ENCODE data around the gene WDR93. TPM values are rescaled to one million over a fixed set of nuclear protein-coding genes. Genes with fewer than 3 reads are reported as not detected.

WDR93 gene
- polyA plus RNA-seq, 2 of the 4 experiments (the other 2 are of a cell fraction) = 0.10 to 0.26 TPM

GRCh38 chr15:89666858-89667705 is 23.5 kb upstream of the WDR93 start:
- no peak for DNase-seq (ENCODE audit: low read depth in 1 of 2, low spot score in 1 of 2)
- WGBS (ENCODE audit: missing lambda C conversion rate) = 84% methylated on average over 10 of the region's 13 CpGs
- CTCF ChIA-PET = interaction anchor here (1.1 to 9.4 kb wide), 5 partner anchors 10 to 225 kb away, joined by 3 to 79 read pairs (median 3); partner anchors contain the start of gene PLIN1
- FAIRE-seq = no peak
- POLR2A ChIA-PET = no interaction called here
- no peak overlapping the region for H3K4me3 ChIP-seq
- no peak overlapping the region for H3K4me2 ChIP-seq
- H3K4me1 ChIP-seq = peaks cover 8% of the 10 kb centered on the region; the same call in 1 of the 3 replicates
- H3K27ac ChIP-seq = no peak overlapping the region
- no peak for TF ChIP-seq RARB (CRISPR knock-in tag; IDR thresholded peaks at IDR 0.05)
- TF ChIP-seq MAFK (IDR thresholded peaks at IDR 0.05; ENCODE audit: partially characterized antibody) = no peak
- TF ChIP-seq SREBF2 (IDR thresholded peaks at IDR 0.05) = no peak
- TF ChIP-seq MAX (IDR thresholded peaks at IDR 0.05) = no peak
- no peak for TF ChIP-seq FOSB (CRISPR knock-in tag; IDR thresholded peaks at IDR 0.05)
- no peak for TF ChIP-seq JUN (IDR thresholded peaks at IDR 0.05)
- TF ChIP-seq MYC (IDR thresholded peaks at IDR 0.05; ENCODE audit: borderline replicate concordance, low read length) = no peak
- no peak for TF ChIP-seq HDAC2 (IDR thresholded peaks at IDR 0.05)
- no peak for TF ChIP-seq ZNF302 (CRISPR knock-in tag; IDR thresholded peaks at IDR 0.05)
- no peak for TF ChIP-seq POLR2AphosphoS2 (conservative IDR thresholded peaks at IDR 0.05; ENCODE audit: low read length)
- no peak for TF ChIP-seq CHD4 (IDR thresholded peaks at IDR 0.05; ENCODE audit: borderline replicate concordance)
- TF ChIP-seq ELK1 (IDR thresholded peaks at IDR 0.05; ENCODE audit: low read depth, low read length) = no peak
- no peak for TF ChIP-seq ZFP36 (IDR thresholded peaks at IDR 0.05; ENCODE audit: borderline replicate concordance, partially characterized antibody)
- no peak for TF ChIP-seq ZSCAN20 (CRISPR knock-in tag; IDR thresholded peaks at IDR 0.05)
- TF ChIP-seq ZC3H11A (IDR thresholded peaks at IDR 0.05) = no peak
- no peak for TF ChIP-seq EHF (CRISPR knock-in tag; IDR thresholded peaks at IDR 0.05)
- ATAC-seq = peak; percentile 5 to 10; a peak in 3 of 6 replicates
- no peaks in the 10 kb centered on the region for H3K9me3 ChIP-seq

GRCh38 chr15:89667706-89667960 is 23.0 kb upstream of the WDR93 start:
- ChIA-PET CTCF (interaction anchor here (0.8 to 9.4 kb wide), 6 partner anchors 11 to 225 kb away, joined by 3 to 79 read pairs (median 3); partner anchors contain the start of genes MESP1 and PLIN1), POLR2A (no interaction called here)
- ATAC-seq = no peak
- Histone ChIP-seq H3K4me2 (no peak overlapping the region), H3K9me3 (no peaks in the 10 kb centered on the region), H3K4me1 (peaks cover 8% of the 10 kb centered on the region; the same call in 1 of the 3 replicates), H3K27ac (no peak overlapping the region), H3K4me3 (no peak overlapping the region)
- no peak for DNase-seq (ENCODE audit: low read depth in 1 of 2, low spot score in 1 of 2)
- WGBS (ENCODE audit: missing lambda C conversion rate) = 90% methylated on average over 7 of the region's 7 CpGs
- no peak for FAIRE-seq
- TF ChIP-seq RAD21 (conservative IDR thresholded peaks at IDR 0.05 in 1 of 2, IDR thresholded peaks at IDR 0.05 in 1 of 2) (no peak), REST (IDR thresholded peaks at IDR 0.05) (no peak), KDM1A (IDR thresholded peaks at IDR 0.05; ENCODE audit: low read depth) (no peak), NR3C1 (IDR thresholded peaks at IDR 0.05) (no peak), CTCF (IDR thresholded peaks at IDR 0.05) (no peak), CBX8 (IDR thresholded peaks at IDR 0.05) (no peak), RFX5 (IDR thresholded peaks at IDR 0.05) (no peak), HOXB5 (CRISPR knock-in tag; IDR thresholded peaks at IDR 0.05) (no peak), ATOH8 (CRISPR knock-in tag; IDR thresholded peaks at IDR 0.05; ENCODE audit: low read depth) (no peak)

Data from A549 (cell line).